HCT116 (cell line): ENCODE measurements around the gene TIPARP. TPM values are rescaled to one million over a fixed set of nuclear protein-coding genes. Genes with fewer than 3 reads are reported as not detected.

Experiments
- ATAC-seq: fragments of 200-7000 bp; cut with Tn5 transposase; 2 replicates; pipeline ENCODE4 v1.9.1; 2020; ENCODE audit warnings: mild to moderate bottlenecking, moderate library complexity
- BruUV-seq: library from RNA; stranded (reverse); fragments of 400-500 nt; replicated peaks from 2 replicates; lab custom pipeline; 2021; lab: Mats Ljungman, UMichigan
- CTCF ChIA-PET: fragments of 300-600 bp; sonication (Branson Sonifier 250); formaldehyde crosslinking; loops from one replicate; lab custom pipeline; 2021; ENCODE audit warnings: antibody characterized with exemption; lab: Charles Lee
- POLR2A ChIA-PET: fragments of 300-600, 350-600 bp; sonication (Branson Sonifier 250); formaldehyde crosslinking; loops from one replicate; lab custom pipeline; 2021; ENCODE audit warnings: antibody characterized with exemption; lab: Charles Lee
- RAD21 ChIA-PET, 2 experiments: fragments of 300-600 bp; sonication (Branson Sonifier 250); formaldehyde crosslinking; loops; one replicate each; lab custom pipeline; 2023; ENCODE audit warnings: low total read pairs in 2 of 2; ENCODE audit not compliant: uncharacterized antibody in 2 of 2, unreplicated experiment in 2 of 2, low non-redundant PET in 1 of 2; lab: Charles Lee
- DNase-seq: peaks from one replicate; pipeline ENCODE4 v3.0.0-alpha.2; 2010; ENCODE audit warnings: low read depth, low spot score
- H2AFZ ChIP-seq: fragments of 200-600 bp; shearing (Covaris generic), sonication (generic); 2 replicates; pipeline ENCODE4 v1.6.1; 2017; ENCODE audit warnings: low read depth, mixed run types, mixed read lengths, antibody characterized with exemption, low read length; ENCODE audit not compliant: poor library complexity, severe bottlenecking
- H3K27ac ChIP-seq: 2 replicates; pipeline ENCODE4 v1.5.1; 2012; ENCODE audit warnings: low read depth, low read length
- H3K27me3 ChIP-seq: fragments of 200-600 bp; sonication (generic); 2 replicates; pipeline ENCODE4 v1.6.1; 2016; ENCODE audit warnings: mixed run types, low read length, mixed read lengths; ENCODE audit not compliant: insufficient read depth
- H3K36me3 ChIP-seq, 2 experiments: fragments of 200-500 bp in 1 of 2; fragments of 200-600 bp in 1 of 2; sonication (Bioruptor generic) in 1 of 2; sonication (generic) in 1 of 2; 2 replicates each; pipeline versions ENCODE4 v1.5.1 to v1.6.1; 2014 to 2016; ENCODE audit warnings: low read length in 2 of 2, inconsistent platforms in 1 of 2, mixed read lengths in 1 of 2, mixed run types in 1 of 2; ENCODE audit not compliant: insufficient read depth in 2 of 2, control insufficient read depth in 1 of 2
- H3K4me1 ChIP-seq, 2 experiments: fragments of 200-600 bp in 1 of 2; sonication (generic) in 1 of 2; 2 replicates each; pipeline versions ENCODE4 v1.5.1 to v1.6.1; 2012 to 2017; ENCODE audit warnings: low read length in 2 of 2, inconsistent platforms in 1 of 2, mild to moderate bottlenecking in 1 of 2, mixed read lengths in 1 of 2, mixed run types in 1 of 2, moderate library complexity in 1 of 2; ENCODE audit not compliant: insufficient read depth in 2 of 2, control insufficient read depth in 1 of 2
- H3K4me2 ChIP-seq: fragments of 200-600 bp; sonication (generic); 2 replicates; pipeline ENCODE4 v1.6.1; 2017; ENCODE audit warnings: mixed run types, low read length, mixed read lengths
- H3K4me3 ChIP-seq, 2 experiments: fragments of 200-600 bp in 1 of 2; sonication (generic) in 1 of 2; replicated peaks in 1 of 2; 2 replicates each; pipeline ENCODE4 v1.5.1; 2011 to 2016; ENCODE audit warnings: low read length in 2 of 2, control low read depth in 1 of 2, low read depth in 1 of 2, mild to moderate bottlenecking in 1 of 2, mixed read lengths in 1 of 2, mixed run types in 1 of 2
- H3K79me2 ChIP-seq: fragments of 200-600 bp; sonication (generic); 2 replicates; pipeline ENCODE4 v1.6.1; 2017; ENCODE audit warnings: mild to moderate bottlenecking, mixed run types, low read length, moderate library complexity, mixed read lengths; ENCODE audit not compliant: insufficient read depth
- H3K9ac ChIP-seq: fragments of 200-600 bp; sonication (generic); 2 replicates; pipeline ENCODE4 v1.6.1; 2016; ENCODE audit warnings: low read length, mixed read lengths
- H3K9me2 ChIP-seq: fragments of 200-600 bp; sonication (generic), shearing (Covaris generic); 2 replicates; pipeline ENCODE4 v1.6.1; 2017; ENCODE audit warnings: mixed run types, mild to moderate bottlenecking, moderate library complexity; ENCODE audit not compliant: insufficient read depth
- H3K9me3 ChIP-seq, 2 experiments: fragments of 200-500 bp in 1 of 2; fragments of 200-600 bp in 1 of 2; sonication (Bioruptor generic) in 1 of 2; sonication (generic) in 1 of 2; 2 replicates each; pipeline ENCODE4 v1.6.1; 2014 to 2017; ENCODE audit warnings: low read length in 2 of 2, mixed read lengths in 2 of 2, inconsistent platforms in 1 of 2, low read depth in 1 of 2, mild to moderate bottlenecking in 1 of 2, mixed run types in 1 of 2, moderate library complexity in 1 of 2; ENCODE audit not compliant: control insufficient read depth in 1 of 2, insufficient read depth in 1 of 2
- H4K20me1 ChIP-seq: fragments of 200-600 bp; sonication (generic), shearing (Covaris generic); 2 replicates; pipeline ENCODE4 v1.6.1; 2017; ENCODE audit warnings: mixed run types, mild to moderate bottlenecking, moderate library complexity; ENCODE audit not compliant: insufficient read depth
- ATF3 ChIP-seq: IDR thresholded peaks from 2 replicates; pipeline ENCODE4 v1.6.1; 2012
- CEBPB ChIP-seq: IDR thresholded peaks from 2 replicates; pipeline ENCODE4 v1.6.1; 2012; ENCODE audit warnings: low read depth
- ELF1 ChIP-seq: IDR thresholded peaks from 2 replicates; pipeline ENCODE4 v1.6.1; 2012; ENCODE audit warnings: low read depth, borderline replicate concordance
- EZH2 ChIP-seq: fragments of 200-600 bp; sonication (generic); IDR thresholded peaks from 2 replicates; pipeline ENCODE4 v1.6.1; 2017; ENCODE audit warnings: antibody characterized with exemption, mixed run types
- FOSL1 ChIP-seq: IDR thresholded peaks from 2 replicates; pipeline ENCODE4 v1.6.1; 2012; ENCODE audit warnings: low read depth
- JUND ChIP-seq: IDR thresholded peaks from 2 replicates; pipeline ENCODE4 v1.6.1; 2012
- REST ChIP-seq: IDR thresholded peaks from 2 replicates; pipeline ENCODE4 v1.6.1; 2012; ENCODE audit warnings: low read depth
- SP1 ChIP-seq: IDR thresholded peaks from 2 replicates; pipeline ENCODE4 v1.6.1; 2012; ENCODE audit warnings: low read depth
- ZFX ChIP-seq: fragments of 450-650 bp; IDR thresholded peaks from 2 replicates; pipeline ENCODE4 v1.6.1; 2017
- intact Hi-C: fragments of 100-400 bp; cut with micrococcal nuclease; formaldehyde crosslinking; loops from 2 replicates; pipeline ENCODE4 v1.10.0; 2022
- total RNA-seq: library from RNA; stranded (reverse); gene quantifications from one replicate; pipeline ENCODE4 v1.2.1, GENCODE V29; 2021; ENCODE audit not compliant: unreplicated experiment

The TIPARP gene
- total RNA-seq, 1 experiment from 2014 or later: 51.3 TPM

GRCh38 chr3:156627946-156628569, 46.3 kb upstream of the TIPARP start:
- ATAC-seq (peak; percentile 27; the same call in 1 of the 2 replicates), DNase-seq (no peak)
- Histone ChIP-seq H3K9me2 (no peaks in the 10 kb centered on the region), H3K4me1 (peaks cover 24 to 50% of the 10 kb centered on the region in 2 experiments), H4K20me1 (no peaks in the 10 kb centered on the region), H3K79me2 (no peaks in the 10 kb centered on the region), H3K36me3 (no peaks in the 10 kb centered on the region), H2AFZ (peak overlapping the region; percentile 88), H3K4me2 (peak overlapping the region; percentile 49), H3K9ac (no peak overlapping the region), H3K27ac (no peak overlapping the region), H3K27me3 (no peaks in the 10 kb centered on the region), H3K4me3 (no peak overlapping the region), H3K9me3 (no peaks in the 10 kb centered on the region)
- BruUV-seq: no TSS peak
- TF ChIP-seq CEBPB: peak; percentile 83
- TF ChIP-seq ATF3: no peak
- TF ChIP-seq EZH2: no peak
- TF ChIP-seq JUND: no peak
- TF ChIP-seq ZFX: no peak
- no peak for TF ChIP-seq ELF1
- ChIA-PET CTCF (no interaction called here), POLR2A (no interaction called here), RAD21 (no interaction called here)
- intact Hi-C loops: no loop called here

GRCh38 chr3:156628836-156629618, 45.4 kb upstream of the TIPARP start:
- H3K79me2 ChIP-seq: no peaks in the 10 kb centered on the region
- DNase-seq (no peak), ATAC-seq (no peak)
- POLR2A ChIA-PET: no interaction called here
- no peaks in the 10 kb centered on the region for H3K9me3 ChIP-seq
- no TSS peak for BruUV-seq
- TF ChIP-seq REST (no peak), ATF3 (no peak), SP1 (no peak), FOSL1 (no peak)
- TF ChIP-seq, all 23 proteins: peak for 0
- intact Hi-C loops: no loop called here
- Histone ChIP-seq H3K4me1 (peaks cover 24 to 50% of the 10 kb centered on the region in 2 experiments), H2AFZ (peak overlapping the region; percentile 88), H3K27ac (no peak overlapping the region), H3K36me3 (no peaks in the 10 kb centered on the region), H3K4me3 (no peak overlapping the region), H3K4me2 (peak overlapping the region; percentile 49), H3K27me3 (no peaks in the 10 kb centered on the region), H3K9me2 (no peaks in the 10 kb centered on the region), H4K20me1 (no peaks in the 10 kb centered on the region), H3K9ac (no peak overlapping the region)
- RAD21 ChIA-PET: no interaction called here
- CTCF ChIA-PET: no interaction called here
